AG09309 (cell line): ENCODE measurements around the gene CLIC2.

ENCODE experiments used
- DNase-seq: peaks from one replicate; pipeline ENCODE4 v3.0.0-alpha.2; 2010; ENCODE audit warnings: low read depth
- H3K4me3 ChIP-seq: 2 replicates; pipeline ENCODE4 v1.5.1; 2011; ENCODE audit warnings: mild to moderate bottlenecking, low read depth, low read length, moderate library complexity; ENCODE audit not compliant: control insufficient read depth
- TF ChIP-seq, protein P1 (sequence below): IDR thresholded peaks from 2 replicates; pipeline ENCODE4 v1.5.1; 2011; ENCODE audit warnings: mild to moderate bottlenecking, low read depth, low read length, inconsistent platforms; ENCODE audit not compliant: insufficient read depth, control insufficient read depth; ENCODE audit errors: missing control alignments

CLIC2 gene

DNA sequence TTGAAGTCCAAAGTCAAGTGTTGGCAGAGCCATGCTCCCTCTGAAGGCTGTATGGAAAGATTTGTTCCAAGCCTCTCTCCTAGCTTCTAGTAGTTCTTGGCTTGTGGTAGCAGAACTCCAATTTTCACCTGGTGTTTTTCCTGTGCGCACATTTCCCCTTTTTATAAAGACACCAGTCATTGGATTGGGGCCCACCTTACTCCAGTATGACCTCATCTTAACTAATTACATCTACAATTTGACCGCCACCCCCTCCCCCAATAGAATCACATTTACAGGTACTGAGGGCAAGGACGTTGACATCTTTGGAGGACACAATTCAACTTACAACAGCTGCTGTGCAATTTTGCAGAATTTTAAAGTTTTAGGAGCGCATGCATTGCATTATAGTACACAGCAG is 86.9 kb downstream of the CLIC2 start:
- DNase-seq, result no peak
- TF ChIP-seq, protein P1, sequence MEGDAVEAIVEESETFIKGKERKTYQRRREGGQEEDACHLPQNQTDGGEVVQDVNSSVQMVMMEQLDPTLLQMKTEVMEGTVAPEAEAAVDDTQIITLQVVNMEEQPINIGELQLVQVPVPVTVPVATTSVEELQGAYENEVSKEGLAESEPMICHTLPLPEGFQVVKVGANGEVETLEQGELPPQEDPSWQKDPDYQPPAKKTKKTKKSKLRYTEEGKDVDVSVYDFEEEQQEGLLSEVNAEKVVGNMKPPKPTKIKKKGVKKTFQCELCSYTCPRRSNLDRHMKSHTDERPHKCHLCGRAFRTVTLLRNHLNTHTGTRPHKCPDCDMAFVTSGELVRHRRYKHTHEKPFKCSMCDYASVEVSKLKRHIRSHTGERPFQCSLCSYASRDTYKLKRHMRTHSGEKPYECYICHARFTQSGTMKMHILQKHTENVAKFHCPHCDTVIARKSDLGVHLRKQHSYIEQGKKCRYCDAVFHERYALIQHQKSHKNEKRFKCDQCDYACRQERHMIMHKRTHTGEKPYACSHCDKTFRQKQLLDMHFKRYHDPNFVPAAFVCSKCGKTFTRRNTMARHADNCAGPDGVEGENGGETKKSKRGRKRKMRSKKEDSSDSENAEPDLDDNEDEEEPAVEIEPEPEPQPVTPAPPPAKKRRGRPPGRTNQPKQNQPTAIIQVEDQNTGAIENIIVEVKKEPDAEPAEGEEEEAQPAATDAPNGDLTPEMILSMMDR, result no peak
- H3K4me3 ChIP-seq, result no peak overlapping the region

DNA sequence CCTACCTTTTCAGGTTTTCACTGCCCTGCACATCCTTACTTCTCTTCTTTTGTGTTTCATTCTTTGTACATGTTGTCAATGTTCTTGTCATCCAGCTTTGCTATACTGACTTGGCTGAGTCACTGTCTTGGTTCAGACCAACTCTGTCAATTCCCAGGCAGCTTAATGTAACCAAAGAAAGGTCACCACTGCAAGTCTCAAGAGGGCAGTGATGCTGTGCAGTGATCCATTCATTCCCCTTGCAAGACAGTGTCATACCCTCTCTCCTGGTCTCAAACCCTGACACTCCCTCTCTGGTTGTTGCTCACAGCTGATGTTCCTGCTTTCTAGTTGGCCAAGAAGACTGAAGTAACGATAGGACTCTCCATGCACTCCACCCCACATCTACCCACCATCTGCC is 87.7 kb downstream of the CLIC2 start:
- TF ChIP-seq, protein P1, result no peak
- no peak overlapping the region for H3K4me3 ChIP-seq
- DNase-seq, result no peak

DNA sequence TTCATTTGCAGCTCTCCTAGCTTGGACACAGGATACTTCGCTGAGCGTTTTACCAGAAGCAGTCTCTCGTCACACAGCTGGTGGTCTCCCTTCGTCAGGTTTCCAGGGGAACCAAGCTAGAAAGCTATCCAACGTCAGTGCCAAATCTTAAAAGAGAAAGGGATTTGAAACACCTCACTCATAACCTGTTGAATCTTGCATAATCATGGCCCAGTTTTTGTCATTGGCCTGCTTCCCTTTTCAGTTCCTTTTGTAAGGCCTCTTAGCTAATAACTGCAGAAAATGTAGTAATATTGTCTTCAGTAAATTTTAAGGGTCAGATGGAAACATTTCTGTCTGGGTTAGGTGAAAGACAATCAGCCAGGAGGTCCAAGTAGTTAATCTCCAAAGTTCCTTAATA is 92.1 kb downstream of the CLIC2 start:
- TF ChIP-seq, protein P1, result no peak
- H3K4me3 ChIP-seq, result no peak overlapping the region

DNA sequence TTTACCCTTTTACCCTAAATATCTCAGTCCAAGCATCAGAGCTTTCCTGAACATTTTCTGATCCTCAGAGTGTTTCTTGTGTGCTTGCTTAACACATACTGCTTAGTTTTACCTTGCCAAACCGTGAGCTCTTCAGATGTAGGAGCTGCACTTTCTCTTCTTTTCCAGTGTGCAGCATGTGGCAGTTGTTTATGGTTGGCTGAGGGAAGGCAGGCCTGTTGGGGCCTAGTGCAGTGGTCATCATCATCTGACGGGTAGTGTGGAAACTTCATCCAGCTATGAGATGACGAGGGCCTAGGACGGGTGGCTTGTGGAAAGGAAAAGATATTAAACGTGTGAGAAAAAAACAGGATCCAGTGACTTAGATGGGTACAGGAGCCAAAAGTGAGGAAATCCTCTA is 96.7 kb downstream of the CLIC2 start:
- no peak for DNase-seq
- H3K4me3 ChIP-seq, result no peak overlapping the region
- TF ChIP-seq, protein P1, result no peak

More for the DNA sequence above, 92.1 kb downstream of the CLIC2 start:
- no peak for DNase-seq

DNA sequence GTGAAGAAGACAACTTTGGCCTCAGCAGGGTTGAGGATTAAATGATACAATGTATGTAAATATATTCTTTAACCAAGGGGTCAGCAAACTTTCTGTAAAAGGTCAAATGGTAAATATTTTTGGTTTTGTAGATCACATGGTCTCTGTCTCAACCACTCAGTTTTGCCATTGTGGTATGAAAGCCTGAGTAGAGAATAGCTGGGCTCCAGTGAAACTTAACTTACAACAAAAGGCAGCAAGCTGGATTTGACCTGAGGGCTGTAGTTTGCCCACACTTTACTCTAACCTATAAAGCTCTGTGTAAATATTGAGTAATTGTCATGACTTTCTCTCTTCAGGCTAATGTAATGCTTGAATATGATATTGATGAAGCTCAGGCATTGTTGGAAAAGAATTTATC is 98.5 kb downstream of the CLIC2 start:
- DNase-seq, result no peak
- TF ChIP-seq, protein P1, result no peak
- H3K4me3 ChIP-seq, result no peak overlapping the region

DNA sequence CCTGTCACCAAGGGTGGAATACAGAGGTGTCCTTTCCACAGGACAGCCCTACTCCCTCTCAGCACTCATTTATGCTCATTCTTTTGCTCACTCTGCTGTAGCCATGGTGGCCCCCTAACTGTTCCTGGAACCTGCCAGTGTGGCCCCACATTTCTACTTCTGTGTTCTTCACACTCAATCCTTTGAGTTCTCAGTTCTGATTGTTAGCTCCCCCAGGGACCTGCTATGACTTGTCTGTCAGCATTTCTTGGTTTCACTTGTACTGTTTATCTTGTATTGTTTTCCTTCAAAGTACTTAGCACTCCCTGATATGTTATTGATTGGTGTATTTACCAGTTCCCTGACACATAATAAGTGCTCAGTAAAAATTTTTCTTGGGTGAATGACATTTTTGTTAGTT is 103.3 kb downstream of the CLIC2 start:
- H3K4me3 ChIP-seq, result no peak overlapping the region
- no peak for DNase-seq
- TF ChIP-seq, protein P1, result no peak
